Astrocyte (in vitro differentiated cells and primary cell): ENCODE measurements around the gene F7.

Experiments used
- CTCF ChIP-seq: IDR thresholded peaks from 2 replicates; pipeline ENCODE4 v1.5.1; 2011; ENCODE audit warnings: low read depth, mild to moderate bottlenecking, inconsistent platforms, low read length, moderate library complexity; ENCODE audit not compliant: insufficient read depth
- EZH2 ChIP-seq: IDR thresholded peaks from 2 replicates; pipeline ENCODE4 v1.6.1; 2012; ENCODE audit warnings: mild to moderate bottlenecking, low read length, inconsistent platforms; ENCODE audit not compliant: insufficient read depth

GRCh38 chr13:113096052-113096744 is 9.4 kb upstream of the F7 start:
- TF ChIP-seq CTCF (no peak), EZH2 (no peak)
